Posterior cingulate gyrus (tissue), 11 donors: ENCODE data around the gene PTPRO.

ENCODE experiments used
- DNase-seq, 10 donors: peaks; one replicate each; pipeline versions ENCODE4 v3.0.0 to v3.0.0-alpha.2; 2020 to 2021; ENCODE audit warnings: mixed read lengths in 3 of 10
- intact Hi-C: fragments of 100-400 bp; cut with DNase I; formaldehyde crosslinking; loops from one replicate; pipeline ENCODE4 v1.15.1; 2023

PTPRO gene

GRCh38 chr12:15322164-15323061, at the start of gene PTPRO:
Gene PTPRO, plus strand, starts transcription at chr12:15322508.
- peak in 9 of 10 donors; percentile 24 to 93 (median 54) for DNase-seq
- intact Hi-C loops: no loop called here

GRCh38 chr12:15273896-15274295, 48.4 kb upstream of the PTPRO start:
- intact Hi-C loops: loop anchor here (10.0 kb wide), 2 partner anchors 429 to 581 kb away; partner anchors contain the start of gene ART4
- DNase-seq: no peak

- DNase-seq: no peak
- intact Hi-C loops: loop anchor here (10.0 kb wide), 2 partner anchors 430 to 580 kb away; partner anchors contain the start of gene ART4
Measured at GRCh38 chr12:15274561-15274967, 47.7 kb upstream of the PTPRO start.

GRCh38 chr12:15276088-15276698, 46.1 kb upstream of the PTPRO start:
- DNase-seq: peak in 3 of 10 donors; percentile 22 to 48 (median 32)
- intact Hi-C loops: loop anchor here (1.0 to 10.0 kb wide), 4 partner anchors 246 to 579 kb away; partner anchors contain the start of gene ART4

GRCh38 chr12:15278816-15279658, 43.3 kb upstream of the PTPRO start:
- peak in 5 of 10 donors; percentile 14 to 86 (median 69) for DNase-seq
- intact Hi-C loops: loop anchor here (10.0 kb wide), 2 partner anchors 434 to 576 kb away; partner anchors contain the start of gene ART4

- intact Hi-C loops: no loop called here
- DNase-seq: no peak
Measured at GRCh38 chr12:15280930-15281329, 41.4 kb upstream of the PTPRO start.

GRCh38 chr12:15289192-15289591, 33.1 kb upstream of the PTPRO start:
- DNase-seq: no peak
- intact Hi-C loops: no loop called here

GRCh38 chr12:15293731-15294130, 28.6 kb upstream of the PTPRO start:
- intact Hi-C loops: no loop called here

GRCh38 chr12:15299947-15300346, 22.4 kb upstream of the PTPRO start:
- DNase-seq: no peak
- intact Hi-C loops: no loop called here

More at GRCh38 chr12:15293731-15294130, 28.6 kb upstream of the PTPRO start:
- no peak for DNase-seq

- intact Hi-C loops: no loop called here
Measured at GRCh38 chr12:15304296-15304695, 18.0 kb upstream of the PTPRO start.

GRCh38 chr12:15306605-15307004, 15.7 kb upstream of the PTPRO start:
- intact Hi-C loops: no loop called here
- no peak for DNase-seq

More at GRCh38 chr12:15304296-15304695, 18.0 kb upstream of the PTPRO start:
- no peak for DNase-seq

- intact Hi-C loops: no loop called here
Measured at GRCh38 chr12:15307079-15307478, 15.2 kb upstream of the PTPRO start.

GRCh38 chr12:15318841-15319240, 3.5 kb upstream of the PTPRO start:
- intact Hi-C loops: no loop called here
- DNase-seq: no peak

More at GRCh38 chr12:15307079-15307478, 15.2 kb upstream of the PTPRO start:
- DNase-seq: no peak

- intact Hi-C loops: no loop called here
Measured at GRCh38 chr12:15320881-15321280, 1.4 kb upstream of the PTPRO start.

GRCh38 chr12:15323480-15323879, 1.2 kb downstream of the PTPRO start:
- DNase-seq: no peak
- intact Hi-C loops: no loop called here

More at GRCh38 chr12:15320881-15321280, 1.4 kb upstream of the PTPRO start:
- DNase-seq: no peak

- DNase-seq: no peak
- intact Hi-C loops: no loop called here
Measured at GRCh38 chr12:15329891-15330290, 7.6 kb downstream of the PTPRO start.

GRCh38 chr12:15334225-15334624, 11.9 kb downstream of the PTPRO start:
- DNase-seq: no peak
- intact Hi-C loops: no loop called here

- DNase-seq: no peak
- intact Hi-C loops: no loop called here
Measured at GRCh38 chr12:15335959-15336358, 13.7 kb downstream of the PTPRO start.

GRCh38 chr12:15336768-15337553, 14.7 kb downstream of the PTPRO start:
- intact Hi-C loops: no loop called here
- DNase-seq: no peak

GRCh38 chr12:15341371-15341770, 19.1 kb downstream of the PTPRO start:
- intact Hi-C loops: no loop called here
- no peak for DNase-seq
